Measurements from ENCODE around the gene CAST.

- TF ChIP-seq CTCF (IDR thresholded peaks at IDR 0.05) (no peak), ZFX (IDR thresholded peaks at IDR 0.05; ENCODE audit: borderline replicate concordance) (no peak)
Observed at GRCh38 chr5:96703995-96704394, 41.8 kb downstream of the CAST start.
